Parathyroid adenoma (tissue), 2 donors: ENCODE data around the gene TRIM66.

Experiments
- H2AFZ ChIP-seq: fragments of 300-600 bp; sonication (generic); one replicate; pipeline ENCODE4 v1.7.0; 2017; ENCODE audit warnings: antibody characterized with exemption, mild to moderate bottlenecking
- H3K27ac ChIP-seq: fragments of 300-600 bp; sonication (generic); one replicate; pipeline ENCODE4 v1.7.0; 2017
- H3K27me3 ChIP-seq: fragments of 300-600 bp; sonication (generic); one replicate; pipeline ENCODE4 v1.7.0; 2017; ENCODE audit warnings: low read length; ENCODE audit not compliant: control insufficient read depth, insufficient read depth
- H3K36me3 ChIP-seq: fragments of 300-600 bp; sonication (generic); one replicate; pipeline ENCODE4 v1.7.0; 2017; ENCODE audit warnings: low read length; ENCODE audit not compliant: control insufficient read depth, insufficient read depth
- H3K4me1 ChIP-seq: fragments of 300-600 bp; sonication (generic); one replicate; pipeline ENCODE4 v1.7.0; 2017; ENCODE audit warnings: control low read depth
- H3K4me2 ChIP-seq: fragments of 300-600 bp; sonication (generic); one replicate; pipeline ENCODE4 v1.7.0; 2017; ENCODE audit warnings: low read length
- H3K4me3 ChIP-seq: fragments of 300-600 bp; sonication (generic); one replicate; pipeline ENCODE4 v1.7.0; 2017; ENCODE audit warnings: low read depth, low read length
- H3K79me2 ChIP-seq: fragments of 300-600 bp; sonication (generic); one replicate; pipeline ENCODE4 v1.7.0; 2017; ENCODE audit warnings: control low read depth
- H3K9ac ChIP-seq: fragments of 300-600 bp; sonication (generic); one replicate; pipeline ENCODE4 v1.7.0; 2017; ENCODE audit warnings: mild to moderate bottlenecking
- H3K9me3 ChIP-seq: fragments of 300-600 bp; sonication (generic); one replicate; pipeline ENCODE4 v1.7.0; 2017; ENCODE audit warnings: low read length; ENCODE audit not compliant: control insufficient read depth
- CTCF ChIP-seq: fragments of 300-600 bp; sonication (generic); IDR thresholded peaks from one replicate; pipeline ENCODE4 v1.7.0; 2017; ENCODE audit warnings: antibody characterized with exemption, mild to moderate bottlenecking
- donor health status: primary hyperparathyroidism.

TRIM66 gene

GRCh38 chr11:8729837-8730696 lies 47.6 kb upstream of the TRIM66 start:
- no peaks in the 10 kb centered on the region for H3K4me1 ChIP-seq
- no peaks in the 10 kb centered on the region for H3K27me3 ChIP-seq
- no peak overlapping the region for H3K27ac ChIP-seq
- no peaks in the 10 kb centered on the region for H3K9me3 ChIP-seq
- H3K4me2 ChIP-seq = no peak overlapping the region
- no peak overlapping the region for H2AFZ ChIP-seq
- no peaks in the 10 kb centered on the region for H3K36me3 ChIP-seq
- H3K4me3 ChIP-seq = no peak overlapping the region
- no peak for TF ChIP-seq CTCF
- H3K79me2 ChIP-seq = no peaks in the 10 kb centered on the region
- no peak overlapping the region for H3K9ac ChIP-seq

DNA sequence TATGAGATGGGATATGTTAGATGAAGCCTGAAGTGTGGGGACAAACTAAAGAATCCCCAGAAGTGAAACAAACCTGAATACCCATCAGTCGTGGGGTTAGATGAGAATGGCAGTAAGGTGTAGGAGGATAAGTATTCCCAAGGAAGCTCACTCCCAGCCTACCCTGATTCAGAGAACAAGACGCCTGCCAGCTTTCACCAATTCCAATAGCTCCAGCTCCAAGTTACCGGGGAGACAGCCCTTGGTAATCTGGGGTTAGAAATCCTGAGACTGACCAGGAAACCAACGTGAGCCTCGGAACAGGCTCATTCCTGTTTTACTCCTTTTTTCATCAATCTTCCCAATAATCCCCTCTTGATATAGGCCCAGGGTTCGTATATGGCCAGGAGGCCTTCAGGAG lies 46.6 kb upstream of the TRIM66 start:
- no peak overlapping the region for H3K27ac ChIP-seq
- TF ChIP-seq CTCF = no peak
- no peak overlapping the region for H3K4me2 ChIP-seq
- H3K9me3 ChIP-seq = no peaks in the 10 kb centered on the region
- no peaks in the 10 kb centered on the region for H3K79me2 ChIP-seq
- no peaks in the 10 kb centered on the region for H3K36me3 ChIP-seq
- no peak overlapping the region for H2AFZ ChIP-seq
- H3K4me3 ChIP-seq = no peak overlapping the region
- no peaks in the 10 kb centered on the region for H3K4me1 ChIP-seq
- no peaks in the 10 kb centered on the region for H3K27me3 ChIP-seq
- no peak overlapping the region for H3K9ac ChIP-seq

- Histone ChIP-seq H3K9ac (no peak overlapping the region), H3K27me3 (no peaks in the 10 kb centered on the region), H3K4me3 (no peak overlapping the region), H3K79me2 (no peaks in the 10 kb centered on the region), H3K4me1 (no peaks in the 10 kb centered on the region), H3K27ac (no peak overlapping the region), H2AFZ (no peak overlapping the region), H3K36me3 (no peaks in the 10 kb centered on the region), H3K4me2 (no peak overlapping the region), H3K9me3 (no peaks in the 10 kb centered on the region)
- TF ChIP-seq CTCF = no peak
Observed at GRCh38 chr11:8728563-8728962, 46.1 kb upstream of the TRIM66 start.

DNA sequence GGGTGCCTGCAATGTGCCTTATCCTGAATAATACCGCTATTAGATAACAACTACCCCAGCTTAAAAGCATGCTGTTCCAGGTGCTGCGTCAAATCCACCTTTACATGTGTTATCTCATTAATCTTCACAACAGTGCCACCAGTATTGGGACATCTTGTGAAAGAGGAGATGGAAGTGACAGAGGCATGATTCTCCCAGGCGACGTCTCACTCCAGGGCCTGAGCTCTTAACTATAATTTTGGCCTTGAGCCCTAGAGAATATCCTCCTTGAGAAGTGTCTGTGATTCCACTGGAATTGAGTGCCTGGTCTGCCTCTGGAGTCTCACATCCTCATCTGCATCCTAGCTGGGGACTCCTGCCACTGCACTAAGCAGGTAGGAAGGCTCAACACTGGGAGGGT lies 43.9 kb upstream of the TRIM66 start:
- Histone ChIP-seq H2AFZ (no peak overlapping the region), H3K9ac (no peak overlapping the region), H3K4me3 (no peak overlapping the region), H3K4me2 (no peak overlapping the region), H3K9me3 (no peaks in the 10 kb centered on the region), H3K79me2 (no peaks in the 10 kb centered on the region), H3K36me3 (no peaks in the 10 kb centered on the region), H3K27me3 (no peaks in the 10 kb centered on the region), H3K27ac (no peak overlapping the region), H3K4me1 (no peaks in the 10 kb centered on the region)
- no peak for TF ChIP-seq CTCF

DNA sequence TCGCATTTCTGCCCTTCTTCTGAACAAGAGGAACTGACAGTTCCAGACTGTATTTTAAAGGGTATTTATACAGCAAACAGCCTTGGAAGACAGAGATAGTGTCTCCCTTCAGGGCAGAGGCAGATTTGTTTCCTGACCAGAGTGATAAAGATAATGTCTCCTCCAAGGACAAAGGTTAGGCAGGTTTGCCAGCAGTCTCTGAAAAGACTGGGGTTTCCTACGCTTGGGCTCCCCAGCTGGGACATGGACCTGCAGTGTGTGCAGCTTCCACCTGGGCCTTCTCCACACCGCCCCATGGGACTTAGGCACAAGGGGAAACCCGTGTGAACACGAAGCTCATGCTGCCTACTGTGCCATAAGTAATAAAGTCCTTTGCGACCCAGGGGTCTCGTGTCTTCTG lies 42.2 kb upstream of the TRIM66 start:
- no peak overlapping the region for H2AFZ ChIP-seq
- no peaks in the 10 kb centered on the region for H3K79me2 ChIP-seq
- no peak overlapping the region for H3K4me2 ChIP-seq
- no peak for TF ChIP-seq CTCF
- no peaks in the 10 kb centered on the region for H3K36me3 ChIP-seq
- no peak overlapping the region for H3K27ac ChIP-seq
- H3K27me3 ChIP-seq = no peaks in the 10 kb centered on the region
- no peak overlapping the region for H3K4me3 ChIP-seq
- H3K9me3 ChIP-seq = no peaks in the 10 kb centered on the region
- no peaks in the 10 kb centered on the region for H3K4me1 ChIP-seq
- H3K9ac ChIP-seq = no peak overlapping the region
